ENCODE data around the gene CFAP52.

CFAP52 gene

DNA sequence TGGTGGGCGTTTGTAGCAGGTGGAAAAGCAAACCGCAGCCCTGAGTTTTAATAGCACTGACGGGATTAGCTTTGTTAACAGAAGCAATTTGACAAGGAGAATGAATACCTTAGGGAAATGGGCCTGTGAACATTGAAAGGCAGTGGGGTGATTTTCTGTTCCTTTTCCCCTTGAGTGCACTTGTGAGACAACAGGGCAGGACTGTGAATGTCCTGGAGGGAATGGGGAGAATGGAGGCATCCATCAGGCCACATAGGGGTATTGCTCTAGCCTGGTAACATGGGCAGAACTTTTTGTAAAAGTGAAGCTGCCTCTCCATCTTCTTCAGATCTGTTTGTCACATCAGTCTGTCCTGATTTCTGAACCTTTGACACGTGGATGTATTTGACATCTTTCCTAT, 95.1 kb downstream of the CFAP52 start:
- no peak for DNase-seq (ENCODE audit: low read depth, low spot score)
- TF ChIP-seq, protein P1, sequence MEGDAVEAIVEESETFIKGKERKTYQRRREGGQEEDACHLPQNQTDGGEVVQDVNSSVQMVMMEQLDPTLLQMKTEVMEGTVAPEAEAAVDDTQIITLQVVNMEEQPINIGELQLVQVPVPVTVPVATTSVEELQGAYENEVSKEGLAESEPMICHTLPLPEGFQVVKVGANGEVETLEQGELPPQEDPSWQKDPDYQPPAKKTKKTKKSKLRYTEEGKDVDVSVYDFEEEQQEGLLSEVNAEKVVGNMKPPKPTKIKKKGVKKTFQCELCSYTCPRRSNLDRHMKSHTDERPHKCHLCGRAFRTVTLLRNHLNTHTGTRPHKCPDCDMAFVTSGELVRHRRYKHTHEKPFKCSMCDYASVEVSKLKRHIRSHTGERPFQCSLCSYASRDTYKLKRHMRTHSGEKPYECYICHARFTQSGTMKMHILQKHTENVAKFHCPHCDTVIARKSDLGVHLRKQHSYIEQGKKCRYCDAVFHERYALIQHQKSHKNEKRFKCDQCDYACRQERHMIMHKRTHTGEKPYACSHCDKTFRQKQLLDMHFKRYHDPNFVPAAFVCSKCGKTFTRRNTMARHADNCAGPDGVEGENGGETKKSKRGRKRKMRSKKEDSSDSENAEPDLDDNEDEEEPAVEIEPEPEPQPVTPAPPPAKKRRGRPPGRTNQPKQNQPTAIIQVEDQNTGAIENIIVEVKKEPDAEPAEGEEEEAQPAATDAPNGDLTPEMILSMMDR (IDR thresholded peaks at IDR 0.05; ENCODE audit: low read depth, low read length) = no peak
- in situ Hi-C loops (cut with HindIII; ENCODE audit: low sequenced_read_pairs) = no loop called here
- no peak overlapping the region for H3K4me3 ChIP-seq (ENCODE audit: low read depth, low read length)

DNA sequence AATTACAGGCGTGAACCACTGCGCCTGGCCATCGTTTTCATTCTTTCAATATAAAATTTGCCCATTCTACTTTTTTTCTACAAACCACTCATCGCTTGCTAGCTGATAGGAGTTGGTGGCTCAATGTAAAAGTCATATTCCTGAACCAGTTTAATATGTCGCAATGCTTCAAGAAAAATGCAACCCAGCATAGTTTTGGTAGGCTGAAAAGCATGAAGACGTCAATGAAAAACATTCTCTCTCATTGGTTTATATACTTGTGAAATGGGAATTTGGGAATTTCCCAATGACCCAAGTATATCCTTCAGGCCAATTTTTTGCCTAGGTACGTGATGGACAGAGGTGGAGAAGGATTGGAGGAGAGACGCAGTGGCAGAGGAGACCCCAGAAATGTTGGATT, 95.8 kb downstream of the CFAP52 start:
- TF ChIP-seq, protein P1 (IDR thresholded peaks at IDR 0.05; ENCODE audit: low read depth, low read length) = no peak
- no peak for DNase-seq (ENCODE audit: low read depth, low spot score)
- H3K4me3 ChIP-seq (ENCODE audit: low read depth, low read length) = no peak overlapping the region
- in situ Hi-C loops (cut with HindIII; ENCODE audit: low sequenced_read_pairs) = no loop called here

DNA sequence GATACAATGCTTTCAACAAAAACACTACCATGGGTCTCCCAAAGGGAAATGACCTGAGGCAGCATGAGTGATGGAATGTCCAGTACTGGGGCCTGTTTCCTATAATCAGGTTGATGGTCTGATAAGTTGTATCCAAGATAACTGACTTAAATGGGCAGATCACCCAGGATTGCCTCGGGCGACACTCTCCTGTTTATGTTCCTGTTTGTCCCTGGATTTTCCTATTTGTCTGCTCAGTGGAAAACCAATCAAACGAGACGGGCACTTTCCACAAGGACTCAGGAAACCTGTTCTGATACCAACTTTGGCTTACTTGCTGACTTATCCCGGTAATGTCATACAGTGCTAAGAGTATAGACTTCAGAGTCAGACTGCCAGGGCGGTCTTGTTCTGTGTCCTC, 96.2 kb downstream of the CFAP52 start:
- TF ChIP-seq, protein P1 (IDR thresholded peaks at IDR 0.05; ENCODE audit: low read depth, low read length) = no peak
- in situ Hi-C loops (cut with HindIII; ENCODE audit: low sequenced_read_pairs) = no loop called here
- no peak overlapping the region for H3K4me3 ChIP-seq (ENCODE audit: low read depth, low read length)
- no peak for DNase-seq (ENCODE audit: low read depth, low spot score)

DNA sequence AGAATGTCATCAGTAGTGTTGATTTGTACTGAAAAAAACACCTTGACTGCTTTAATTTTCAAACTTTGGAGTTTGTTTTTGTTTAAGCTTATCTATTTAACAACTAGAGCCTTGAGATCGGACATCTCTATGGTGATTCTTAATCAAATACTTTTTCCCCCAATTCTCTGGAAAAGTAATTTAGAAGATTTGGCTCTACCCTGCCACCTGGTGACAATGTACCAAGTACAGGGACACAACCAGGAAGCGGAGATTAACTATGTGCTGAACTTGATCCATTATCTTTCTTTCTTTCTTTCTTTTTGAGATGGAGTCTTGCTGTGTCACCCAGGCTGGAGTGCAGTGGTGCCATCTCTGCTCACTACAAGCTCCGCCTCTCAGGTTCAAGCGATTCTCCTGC, 99.6 kb downstream of the CFAP52 start:
- TF ChIP-seq, protein P1 (IDR thresholded peaks at IDR 0.05; ENCODE audit: low read depth, low read length) = peak; percentile 27
- H3K4me3 ChIP-seq (ENCODE audit: low read depth, low read length) = no peak overlapping the region
- DNase-seq (ENCODE audit: low read depth, low spot score) = no peak
- in situ Hi-C loops (cut with HindIII; ENCODE audit: low sequenced_read_pairs) = no loop called here

DNA sequence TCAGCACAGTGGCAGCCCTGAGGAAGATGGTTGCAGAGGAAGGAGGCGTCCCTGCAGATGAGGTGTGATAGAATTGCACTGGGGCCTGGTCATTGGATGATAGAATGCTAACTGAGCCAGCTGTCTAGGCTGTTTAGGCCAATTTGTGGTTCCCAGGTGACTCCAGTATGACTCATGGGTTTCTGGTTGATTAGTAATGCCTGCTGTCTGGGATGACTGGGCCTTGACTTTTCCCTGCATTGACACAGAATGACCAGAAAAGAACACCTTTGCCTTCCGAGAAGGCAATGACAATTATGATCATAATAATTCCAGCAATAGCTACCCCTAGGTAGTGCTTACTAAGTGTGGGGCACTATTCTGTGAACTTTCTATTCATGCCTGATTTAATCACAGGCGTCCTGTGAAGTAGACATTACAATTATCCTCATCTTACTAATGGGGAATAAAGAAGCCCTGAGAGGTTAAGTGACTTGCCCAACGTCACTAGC, 100.4 kb downstream of the CFAP52 start:
- TF ChIP-seq, protein P1 (IDR thresholded peaks at IDR 0.05; ENCODE audit: low read depth, low read length) = no peak
- no peak overlapping the region for H3K4me3 ChIP-seq (ENCODE audit: low read depth, low read length)
- DNase-seq (ENCODE audit: low read depth, low spot score) = peak; percentile 90
- in situ Hi-C loops (cut with HindIII; ENCODE audit: low sequenced_read_pairs) = no loop called here

DNA sequence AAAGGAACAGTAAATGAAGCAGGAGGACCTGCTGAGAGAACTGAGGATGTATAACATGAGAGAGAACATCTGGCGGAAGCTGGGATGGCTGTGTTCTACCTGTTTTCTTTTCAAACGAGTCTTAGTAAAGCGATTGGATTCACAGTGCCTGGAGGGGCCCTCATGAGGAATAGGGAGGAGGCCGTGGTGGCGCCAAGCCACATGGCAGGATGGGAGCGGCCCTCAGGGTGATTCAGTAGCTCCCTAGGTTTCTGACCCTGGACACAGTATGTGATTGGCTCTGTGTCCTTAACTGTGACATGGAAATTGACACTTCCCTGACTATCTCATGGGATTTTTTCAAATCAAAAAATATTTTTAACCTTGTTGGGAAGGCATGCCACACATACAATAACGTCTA, 101.0 kb downstream of the CFAP52 start:
- no peak for DNase-seq (ENCODE audit: low read depth, low spot score)
- in situ Hi-C loops (cut with HindIII; ENCODE audit: low sequenced_read_pairs) = no loop called here
- TF ChIP-seq, protein P1 (IDR thresholded peaks at IDR 0.05; ENCODE audit: low read depth, low read length) = no peak
- H3K4me3 ChIP-seq (ENCODE audit: low read depth, low read length) = no peak overlapping the region

DNA sequence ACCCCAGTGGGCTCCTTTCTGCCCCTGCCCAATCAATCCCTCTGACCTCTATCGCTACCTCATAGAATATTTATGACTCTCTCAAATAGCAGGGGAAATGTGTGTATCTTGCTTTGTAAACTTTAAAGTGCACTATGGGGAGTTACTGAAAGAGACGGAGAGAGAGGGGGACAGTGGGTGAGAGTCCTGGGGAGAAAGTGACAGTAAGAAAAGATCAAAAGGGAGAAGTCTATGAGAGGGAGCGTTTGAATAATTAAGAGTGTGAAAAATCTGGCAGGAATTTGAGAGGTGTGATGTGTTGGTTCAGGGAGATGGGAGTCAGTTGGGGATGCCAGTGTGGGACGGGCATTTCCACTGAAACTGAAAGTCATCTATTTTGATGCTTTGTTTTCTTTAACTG, 101.5 kb downstream of the CFAP52 start:
- in situ Hi-C loops (cut with HindIII; ENCODE audit: low sequenced_read_pairs) = no loop called here
- TF ChIP-seq, protein P1 (IDR thresholded peaks at IDR 0.05; ENCODE audit: low read depth, low read length) = no peak

More for the DNA sequence above, 101.5 kb downstream of the CFAP52 start:
- DNase-seq (ENCODE audit: low read depth, low spot score) = no peak
- H3K4me3 ChIP-seq (ENCODE audit: low read depth, low read length) = no peak overlapping the region
